Adrenal gland (tissue), 12 donors: ENCODE results near the gene RPL38. TPM values are rescaled to one million over a fixed set of nuclear protein-coding genes. Genes with fewer than 3 reads are reported as not detected.

Source experiments
- DNase-seq, 7 donors: peaks; one replicate each; pipeline ENCODE4 v3.0.0-alpha.2; 2019 to 2020
- H3K27ac ChIP-seq, 5 donors: fragments of 200-600 bp; sonication (generic) in 4 of 5; 1 replicate in 3 of 5; 2 replicates in 2 of 5; pipeline versions ENCODE4 v1.5.1 to v1.8.0; 2016 to 2020; ENCODE audit warnings: mild to moderate bottlenecking in 1 of 5
- H3K27me3 ChIP-seq: fragments of 200-600 bp; 2 replicates; pipeline ENCODE4 v1.8.0; 2021
- H3K36me3 ChIP-seq, 2 donors: fragments of 200-600 bp; replicated peaks in 1 of 2; 1 replicate in 1 of 2; 2 replicates in 1 of 2; pipeline versions ENCODE4 v1.5.1 to v1.8.0; 2018 to 2022
- H3K4me1 ChIP-seq, 2 donors: fragments of 200-600 bp; replicated peaks in 1 of 2; 1 replicate in 1 of 2; 2 replicates in 1 of 2; pipeline versions ENCODE4 v1.5.1 to v1.8.0; 2018 to 2021
- H3K4me3 ChIP-seq, 4 donors: fragments of 200-600 bp; sonication (generic) in 3 of 4; one replicate each; pipeline ENCODE4 v1.5.1; 2016 to 2018
- H3K9me3 ChIP-seq, 3 donors: fragments of 200-600 bp; sonication (generic) in 1 of 3; replicated peaks in 1 of 3; 1 replicate in 2 of 3; 2 replicates in 1 of 3; pipeline versions ENCODE4 v1.5.1 to v1.8.0; 2016 to 2021
- CTCF ChIP-seq, 6 experiments: fragments of 450-650 bp in 4 of 6; fragments of 200-600 bp in 2 of 6; sonication (generic) in 1 of 6; IDR thresholded peaks; 1 replicate in 5 of 6; 2 replicates in 1 of 6; pipeline versions ENCODE4 v1.5.1 to v1.8.0; 2016 to 2021; ENCODE audit warnings: antibody characterized with exemption in 6 of 6, mild to moderate bottlenecking in 2 of 6, moderate library complexity in 1 of 6
- POLR2A ChIP-seq, 2 donors: fragments of 450-650 bp; IDR thresholded peaks; one replicate each; pipeline ENCODE4 v1.6.1; 2017; ENCODE audit warnings: antibody characterized with exemption in 2 of 2, mild to moderate bottlenecking in 2 of 2, moderate library complexity in 1 of 2
- WGBS, 4 donors: extraction: QIAGEN DNeasy Blood & Tissue Kit in 2 of 4; methylation state at CpG; one replicate each; pipeline versions ENCODE4 v1.1.5 to v1.1.7; 2013 to 2017; 5-methylcytosine and 5-hydroxymethylcytosine counted together
- intact Hi-C, 2 donors: fragments of 100-400 bp; cut with DNase I; formaldehyde crosslinking; loops; one replicate each; pipeline versions ENCODE4 v1.14.1 to v1.15.0; 2022 to 2023
- polyA plus RNA-seq, 3 donors: library from polyadenylated mRNA; stranded (reverse); fragments of 200-250 nt in 2 of 3; fragments of 350-450 nt in 1 of 3; fragmentation: Illumina TruSeq in 1 of 3; extraction: RNeasy Lipid Tissue Mini Kit (QIAGEN cat#74804) in 1 of 3; gene quantifications; one replicate each; pipeline ENCODE4 v1.2.3, GENCODE V29; 2013 to 2014
- total RNA-seq, 9 donors: library from RNA; depleted of rRNA in 4 of 9; stranded (reverse); fragments of >200 nt in 4 of 9; fragments of 120-200 nt in 1 of 9; fragmentation: NEBNext Ultra II Directional in 1 of 9; extraction: Animal tissue kit (Norgen Biotek cat#: 25700) in 1 of 9; gene quantifications; one replicate each; pipeline versions ENCODE4 v1.1.0 to v1.2.4, GENCODE V29; 2013 to 2023
- donor health status: healthy with polysubstance abuse.
- donor health status: Bipolar disorder and iron deficiency.
- donor health status: DM: yes; HTN: yes; CAD: no.
- donor health status: DM: no; HTN: no; CAD: no.
- donor health status: DM: no; HTN: no; CAD: no.
- donor health status: DM: yes; HTN: yes; CAD: no.

Gene RPL38
- total and polyA plus RNA-seq, 12 donors, result 136 to 1,921 (median 789) TPM

- DNase-seq, result no peak
- no peak overlapping the region for H3K27ac ChIP-seq
- no peaks in the 10 kb centered on the region for H3K36me3 ChIP-seq
- TF ChIP-seq CTCF (IDR thresholded peaks at IDR 0.05), result no peak
- no peak for TF ChIP-seq POLR2A (IDR thresholded peaks at IDR 0.05)
- H3K9me3 ChIP-seq, result no peaks in the 10 kb centered on the region
- intact Hi-C loops, result no loop called here
- no peaks in the 10 kb centered on the region for H3K27me3 ChIP-seq
- no peak overlapping the region for H3K4me3 ChIP-seq
- H3K4me1 ChIP-seq, result no peaks in the 10 kb centered on the region
- WGBS, 4 donors, result 90 to 95% (median 92%) methylated on average over 19 to 20 of the region's 20 CpGs
Observed at GRCh38 chr17:74224959-74225725, 21.7 kb downstream of the RPL38 start.

- WGBS, 4 donors, result 72 to 82% (median 79%) methylated on average over 6 of the region's 6 CpGs
- Histone ChIP-seq H3K36me3 (no peaks in the 10 kb centered on the region), H3K27ac (no peak overlapping the region), H3K4me1 (no peaks in the 10 kb centered on the region), H3K4me3 (no peak overlapping the region), H3K27me3 (no peaks in the 10 kb centered on the region), H3K9me3 (no peaks in the 10 kb centered on the region)
- intact Hi-C loops, result no loop called here
- no peak for TF ChIP-seq POLR2A (IDR thresholded peaks at IDR 0.05)
- TF ChIP-seq CTCF (IDR thresholded peaks at IDR 0.05), result no peak
- no peak for DNase-seq
Observed at GRCh38 chr17:74226252-74226651, 22.8 kb downstream of the RPL38 start.

DNA sequence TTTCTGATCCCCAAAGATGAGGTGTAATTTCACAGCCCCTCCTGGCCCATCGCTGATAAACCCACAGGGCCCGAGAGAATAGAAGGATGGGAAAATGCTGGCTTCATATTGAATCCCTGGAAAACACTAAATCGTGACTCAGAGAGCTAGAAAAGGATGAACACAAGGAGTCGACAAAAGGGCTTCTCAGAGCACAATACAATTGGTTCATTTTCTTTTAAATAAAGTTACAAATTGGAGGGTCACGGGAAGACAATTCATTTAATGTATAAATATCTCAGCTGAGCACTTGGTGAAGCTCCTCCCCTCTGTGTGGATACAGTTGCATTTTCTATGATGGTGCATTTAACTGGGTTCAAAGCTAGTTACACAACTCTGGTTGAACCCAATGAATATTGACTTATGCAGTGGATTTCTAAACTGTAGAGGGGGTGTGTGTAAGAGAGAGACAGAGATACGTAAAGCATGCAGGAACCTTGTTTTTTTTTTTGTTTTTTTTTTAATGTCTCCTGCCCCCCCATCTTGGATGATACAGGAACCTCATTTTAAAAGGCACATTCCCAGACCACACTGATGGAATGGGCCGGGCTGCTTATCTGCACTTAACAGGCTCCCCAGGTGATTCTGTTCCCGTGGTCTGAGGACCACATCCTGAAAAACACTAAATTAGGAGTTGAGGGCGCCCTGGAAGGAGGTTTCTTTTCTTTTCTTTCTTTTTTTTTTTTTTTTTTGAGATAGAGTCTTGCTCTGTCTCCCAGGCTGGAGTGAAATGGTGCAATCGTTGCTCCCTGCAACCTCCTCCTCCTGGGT lies 24.0 kb downstream of the RPL38 start:
- Histone ChIP-seq H3K9me3 (no peaks in the 10 kb centered on the region), H3K4me3 (no peak overlapping the region), H3K36me3 (no peaks in the 10 kb centered on the region), H3K27ac (no peak overlapping the region), H3K4me1 (no peaks in the 10 kb centered on the region), H3K27me3 (no peaks in the 10 kb centered on the region)
- no peak for DNase-seq
- TF ChIP-seq CTCF (IDR thresholded peaks at IDR 0.05) (no peak), POLR2A (IDR thresholded peaks at IDR 0.05) (no peak)
- 84 to 90% (median 88%) methylated on average over 10 of the region's 10 CpGs for WGBS, 4 donors
- intact Hi-C loops, result no loop called here

- Histone ChIP-seq H3K27me3 (no peaks in the 10 kb centered on the region), H3K4me3 (no peak overlapping the region), H3K36me3 (no peaks in the 10 kb centered on the region), H3K27ac (no peak overlapping the region), H3K4me1 (no peaks in the 10 kb centered on the region), H3K9me3 (no peaks in the 10 kb centered on the region)
- TF ChIP-seq POLR2A (IDR thresholded peaks at IDR 0.05) (no peak), CTCF (IDR thresholded peaks at IDR 0.05) (no peak)
- 87 to 100% (median 92%) methylated on average over 5 of the region's 5 CpGs for WGBS, 4 donors
- DNase-seq, result no peak
- intact Hi-C loops, result no loop called here
Observed at GRCh38 chr17:74228306-74228978, 25.0 kb downstream of the RPL38 start.
